Activated naive CD8-positive, alpha-beta T cell treated with anti-CD3 and anti-CD28 coated beads, Interleukin-2, amount 50 U/mL, for 16 hours (primary cell): ENCODE data around the gene CCDC12.

ENCODE experiments used
- DNase-seq: peaks from one replicate; pipeline ENCODE4 v3.0.0-alpha.2; 2020; ENCODE audit warnings: low read depth, low spot score

Gene CCDC12

GRCh38 chr3:46906471-46907058 lies 70.0 kb downstream of the CCDC12 start:
- no peak for DNase-seq

GRCh38 chr3:46905661-46906451 lies 70.7 kb downstream of the CCDC12 start:
- DNase-seq: no peak

- DNase-seq: no peak
Measured at GRCh38 chr3:46905213-46905560, 71.4 kb downstream of the CCDC12 start.

GRCh38 chr3:46904303-46905212 lies 72.0 kb downstream of the CCDC12 start:
- DNase-seq: no peak

GRCh38 chr3:46903341-46904302 lies 72.9 kb downstream of the CCDC12 start:
- no peak for DNase-seq

GRCh38 chr3:46902188-46902631 lies 74.3 kb downstream of the CCDC12 start:
- DNase-seq: no peak

- no peak for DNase-seq
Measured at GRCh38 chr3:46901591-46902187, 74.9 kb downstream of the CCDC12 start.

GRCh38 chr3:46901061-46901460 lies 75.5 kb downstream of the CCDC12 start:
- DNase-seq: no peak

- DNase-seq: no peak
Measured at GRCh38 chr3:46900356-46900755, 76.2 kb downstream of the CCDC12 start.

GRCh38 chr3:46900007-46900292 lies 76.6 kb downstream of the CCDC12 start:
- DNase-seq: no peak

- no peak for DNase-seq
Measured at GRCh38 chr3:46899151-46900006, 77.2 kb downstream of the CCDC12 start.

- DNase-seq: no peak
Measured at GRCh38 chr3:46898321-46899150, 78.0 kb downstream of the CCDC12 start.

GRCh38 chr3:46897829-46898320 lies 78.7 kb downstream of the CCDC12 start:
- no peak for DNase-seq

- DNase-seq: no peak
Measured at GRCh38 chr3:46897031-46897430, 79.5 kb downstream of the CCDC12 start.

GRCh38 chr3:46896386-46896785 lies 80.2 kb downstream of the CCDC12 start:
- DNase-seq: no peak

GRCh38 chr3:46895761-46896160 lies 80.8 kb downstream of the CCDC12 start:
- no peak for DNase-seq

- DNase-seq: peak; percentile 68
Measured at GRCh38 chr3:46895204-46895660, 81.3 kb downstream of the CCDC12 start.

- no peak for DNase-seq
Measured at GRCh38 chr3:46894256-46894655, 82.3 kb downstream of the CCDC12 start.

GRCh38 chr3:46893763-46894162 lies 82.8 kb downstream of the CCDC12 start:
- DNase-seq: no peak
